Prostate gland (tissue), 2 donors: ENCODE measurements around the gene ZNF160.

Experiments
- CTCF ChIP-seq, 4 experiments: fragments of 200-600 bp in 2 of 4; fragments of 450-650 bp in 2 of 4; sonication (generic) in 2 of 4; IDR thresholded peaks; 1 replicate in 3 of 4; 2 replicates in 1 of 4; pipeline ENCODE4 v1.5.1; 2016 to 2019; ENCODE audit warnings: antibody characterized with exemption in 4 of 4, mild to moderate bottlenecking in 2 of 4, moderate library complexity in 2 of 4
- POLR2A ChIP-seq: fragments of 450-650 bp; IDR thresholded peaks from one replicate; pipeline ENCODE4 v1.6.1; 2016; ENCODE audit warnings: antibody characterized with exemption, mild to moderate bottlenecking

- TF ChIP-seq CTCF (IDR thresholded peaks at IDR 0.05) (no peak), POLR2A (no peak)
Measured at GRCh38 chr19:53086949-53087348, 16.3 kb downstream of the ZNF160 start.
